Peyer's patch (tissue), 4 donors: ENCODE data around the gene BICRA. TPM values are rescaled to one million over a fixed set of nuclear protein-coding genes. Genes with fewer than 3 reads are reported as not detected.

Experiments used
- DNase-seq, 3 donors: peaks; one replicate each; pipeline ENCODE4 v3.0.0-alpha.2; 2017 to 2019
- H3K27ac ChIP-seq, 4 donors: fragments of 200-600 bp; sonication (generic); one replicate each; pipeline ENCODE4 v1.5.1; 2016 to 2019
- H3K27me3 ChIP-seq, 2 donors: fragments of 200-600 bp; sonication (generic); one replicate each; pipeline ENCODE4 v1.5.1; 2019
- H3K36me3 ChIP-seq, 3 donors: fragments of 200-600 bp; sonication (generic); one replicate each; pipeline ENCODE4 v1.5.1; 2016 to 2019
- H3K4me1 ChIP-seq, 4 donors: fragments of 200-600 bp; sonication (generic); one replicate each; pipeline ENCODE4 v1.5.1; 2016 to 2019
- H3K4me3 ChIP-seq, 4 donors: fragments of 200-600 bp; sonication (generic); 1 replicate in 3 of 4; 2 replicates in 1 of 4; pipeline ENCODE4 v1.5.1; 2016 to 2019; ENCODE audit warnings: mild to moderate bottlenecking in 1 of 4
- H3K9me3 ChIP-seq, 4 donors: fragments of 200-600 bp; sonication (generic); one replicate each; pipeline ENCODE4 v1.5.1; 2016 to 2019; ENCODE audit warnings: mild to moderate bottlenecking in 1 of 4
- CTCF ChIP-seq, 6 experiments: fragments of 450-650 bp in 4 of 6; fragments of 200-600 bp in 2 of 6; sonication (generic) in 1 of 6; IDR thresholded peaks; one replicate each; pipeline ENCODE4 v1.5.1; 2017 to 2019; ENCODE audit warnings: antibody characterized with exemption in 6 of 6, mild to moderate bottlenecking in 3 of 6, moderate library complexity in 1 of 6
- POLR2A ChIP-seq, 2 donors: fragments of 450-650 bp; IDR thresholded peaks; one replicate each; pipeline ENCODE4 v1.5.1; 2017; ENCODE audit warnings: antibody characterized with exemption in 2 of 2, mild to moderate bottlenecking in 2 of 2, moderate library complexity in 2 of 2
- small RNA-seq, 2 donors: library from RNA; depleted of rRNA; stranded (forward); fragments of <200 nt; gene quantifications; one replicate each; pipeline ENCODE3, GENCODE V24; 2016
- total RNA-seq, 4 donors: library from RNA; depleted of rRNA; stranded (reverse); fragments of >200 nt; gene quantifications; one replicate each; pipeline ENCODE4 v1.1.0, GENCODE V29; 2016

BICRA gene
- total RNA-seq, 4 donors from 2014 or later, result 8.2 to 14.9 (median 13.3) TPM

GRCh38 chr19:47749326-47749725 lies 140.4 kb downstream of the BICRA start:
- no peaks in the 10 kb centered on the region for H3K27me3 ChIP-seq
- TF ChIP-seq CTCF (IDR thresholded peaks at IDR 0.05) (no peak), POLR2A (IDR thresholded peaks at IDR 0.05) (no peak)
- no peak for DNase-seq
- peaks cover 0 to 27% (median 10%) of the 10 kb centered on the region in 4 donors for H3K4me1 ChIP-seq
- no peak overlapping the region for H3K4me3 ChIP-seq
- H3K9me3 ChIP-seq, result no peaks in the 10 kb centered on the region
- no peak overlapping the region for H3K27ac ChIP-seq
- H3K36me3 ChIP-seq, result peaks cover 0 to 79% (median 4%) of the 10 kb centered on the region in 3 donors

GRCh38 chr19:47750752-47751151 lies 141.8 kb downstream of the BICRA start:
- TF ChIP-seq POLR2A (IDR thresholded peaks at IDR 0.05), result no peak
- TF ChIP-seq CTCF (IDR thresholded peaks at IDR 0.05), result no peak
- Histone ChIP-seq H3K9me3 (no peaks in the 10 kb centered on the region), H3K4me1 (peaks cover 0 to 26% (median 8%) of the 10 kb centered on the region in 4 donors), H3K36me3 (peaks cover 0 to 93% (median 4%) of the 10 kb centered on the region in 3 donors), H3K27ac (no peak overlapping the region), H3K4me3 (no peak overlapping the region), H3K27me3 (no peaks in the 10 kb centered on the region)
- no peak for DNase-seq

- DNase-seq, result no peak
- TF ChIP-seq POLR2A (IDR thresholded peaks at IDR 0.05) (no peak), CTCF (IDR thresholded peaks at IDR 0.05) (no peak)
- no peaks in the 10 kb centered on the region for H3K9me3 ChIP-seq
- peaks cover 0 to 20% (median 3%) of the 10 kb centered on the region in 4 donors for H3K4me1 ChIP-seq
- peaks cover 0 to 100% (median 4%) of the 10 kb centered on the region in 3 donors for H3K36me3 ChIP-seq
- no peak overlapping the region for H3K4me3 ChIP-seq
- no peak overlapping the region for H3K27ac ChIP-seq
- no peaks in the 10 kb centered on the region for H3K27me3 ChIP-seq
Observed at GRCh38 chr19:47752440-47753211, 143.7 kb downstream of the BICRA start.

Small RNA genes lying within 50 kb of the gene (small RNA-seq; reads per million reads assigned to genes)
- gene RN7SL322P, result 0 reads per million in 2 donors

Other genes starting within 250 kb of the BICRA start
- 10 to 100 TPM in 2 of 4 donors, 1 to 10 TPM in 2; 1.6 to 18.2 (median 10.2) TPM for gene MEIS3, start 189.6 kb upstream of the BICRA start, total RNA-seq
- gene SLC8A2, start 137.2 kb upstream of the BICRA start, total RNA-seq, result under 1 TPM in 2 of 4 donors, not detected in 2; 0.53 to 0.85 TPM
- gene KPTN, start 124.9 kb upstream of the BICRA start, total RNA-seq, result 10 to 100 TPM in 3 of 4 donors, 1 to 10 TPM in 1; 7.1 to 22.3 (median 13.4) TPM
- 100 to 1,000 TPM in 2 of 4 donors, 10 to 100 TPM in 2; 78.4 to 154 (median 105) TPM for gene NAPA, start 94.1 kb upstream of the BICRA start, total RNA-seq
- not detected for gene ZNF541, start 36.0 kb upstream of the BICRA start, total RNA-seq
- gene EHD2, start 104.3 kb downstream of the BICRA start, total RNA-seq, result 100 to 1,000 TPM in 1 of 4 donors, 10 to 100 TPM in 3; 11.2 to 117 (median 23.0) TPM
- 100 to 1,000 TPM in 3 of 4 donors, 10 to 100 TPM in 1; 86.2 to 179 (median 159) TPM for gene NOP53, start 136.4 kb downstream of the BICRA start, total RNA-seq
- 100 to 1,000 TPM; 247 to 321 (median 276) TPM for gene SELENOW, start 169.6 kb downstream of the BICRA start, total RNA-seq
- not detected for gene TPRX1, start 195.4 kb downstream of the BICRA start, total RNA-seq
- not detected for gene CRX, start 212.8 kb downstream of the BICRA start, total RNA-seq